ENCODE measurements around the gene SENP7.

Gene SENP7

DNA sequence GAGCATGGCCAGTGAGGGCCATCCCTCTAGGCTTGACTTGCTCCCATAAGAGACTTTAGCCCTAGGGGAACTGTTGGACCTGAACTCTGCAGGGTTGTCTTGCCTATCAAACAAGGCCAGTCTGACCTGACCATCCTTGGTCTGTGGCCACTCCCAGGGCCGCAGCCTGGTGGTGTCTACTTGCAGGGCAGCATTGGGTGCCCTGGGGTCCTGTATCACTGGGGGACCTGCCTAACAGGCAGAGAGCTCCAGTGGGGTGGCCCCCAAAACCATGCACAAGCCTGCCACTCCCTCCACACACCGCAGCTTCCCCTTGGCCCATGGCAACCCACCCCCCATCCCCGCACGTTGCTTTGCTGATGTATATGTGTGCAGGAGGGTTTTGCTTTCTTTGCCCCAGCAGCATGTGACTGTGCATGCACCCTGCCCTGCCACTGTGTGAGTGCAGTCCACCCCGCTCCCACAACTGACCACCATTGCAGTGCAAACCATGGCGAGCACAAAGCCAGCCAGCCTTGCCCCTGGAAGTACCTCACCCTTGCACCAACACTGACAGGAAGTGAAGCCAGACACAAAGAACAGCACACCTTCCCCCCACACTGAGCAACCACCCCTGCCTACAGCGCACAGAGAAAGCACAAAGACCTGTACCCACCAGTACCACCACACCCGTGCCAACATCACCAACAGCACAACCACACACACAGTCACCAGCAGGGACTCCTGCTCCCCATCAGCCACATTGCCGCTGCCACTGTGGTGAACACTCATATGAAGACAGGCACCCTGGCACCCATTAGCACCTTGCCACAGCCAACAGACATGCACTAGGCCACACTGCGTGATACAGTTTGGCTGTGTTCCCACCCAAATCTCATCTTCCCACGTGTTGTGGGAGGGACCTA lies 88.8 kb downstream of the SENP7 start:
- DNase-seq, result no peak

DNA sequence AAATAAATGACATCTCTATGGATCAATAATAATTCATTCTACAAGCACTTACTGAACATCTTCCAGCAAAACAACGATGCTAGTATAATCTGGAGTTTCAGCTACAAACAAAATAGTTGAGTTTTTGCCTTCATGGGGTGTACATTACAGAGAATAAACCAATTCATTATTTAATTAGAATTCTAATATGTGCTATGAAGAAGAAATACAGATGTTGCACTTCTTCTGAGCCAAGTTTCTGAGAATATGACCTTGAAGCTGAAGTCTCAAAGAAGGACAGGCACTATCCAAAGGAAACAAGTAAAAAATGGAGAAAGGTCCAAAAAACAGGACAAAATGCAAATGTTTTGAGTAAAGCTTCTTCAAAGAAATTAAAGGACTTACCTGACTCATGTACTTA lies 94.2 kb downstream of the SENP7 start:
- DNase-seq, result no peak

DNA sequence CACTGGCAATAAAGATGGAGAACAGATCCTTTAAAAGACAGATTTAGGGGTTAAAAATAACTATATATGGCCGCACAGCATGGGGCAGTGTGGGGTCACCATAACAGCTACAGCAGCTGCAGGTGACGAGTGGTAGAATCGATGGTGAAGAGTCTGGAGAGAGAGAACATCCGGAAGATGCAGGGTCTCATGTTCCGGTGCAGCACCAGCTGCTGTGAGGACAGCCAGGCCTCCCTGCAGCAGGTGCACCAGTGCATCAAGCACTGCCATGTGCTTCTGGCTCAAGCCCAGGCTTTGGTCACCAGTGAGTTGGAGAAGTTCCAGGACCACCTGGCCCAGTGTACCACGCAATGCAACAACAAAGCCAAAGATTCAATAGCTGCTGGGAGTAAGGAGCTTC lies 98.9 kb downstream of the SENP7 start:
- no peak for DNase-seq

DNA sequence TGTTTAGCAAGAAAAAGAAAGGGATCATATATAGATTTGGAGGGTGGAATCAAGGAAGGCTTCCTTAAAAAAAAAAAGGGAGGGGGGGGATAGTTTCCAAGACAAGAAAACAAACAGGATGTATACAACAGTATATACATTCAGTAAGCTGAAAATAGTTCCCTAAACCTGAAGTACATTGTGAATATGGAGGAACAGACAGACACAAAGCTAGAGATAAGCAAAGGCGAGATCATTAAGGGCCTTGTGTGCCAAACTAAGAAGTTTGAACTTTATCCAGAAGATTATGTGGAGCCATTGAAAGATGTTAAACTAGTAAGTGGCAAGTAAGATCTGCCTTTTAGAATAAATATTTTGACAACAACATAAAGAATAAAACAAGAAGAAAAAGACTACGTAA lies 99.4 kb downstream of the SENP7 start:
- DNase-seq, result no peak

DNA sequence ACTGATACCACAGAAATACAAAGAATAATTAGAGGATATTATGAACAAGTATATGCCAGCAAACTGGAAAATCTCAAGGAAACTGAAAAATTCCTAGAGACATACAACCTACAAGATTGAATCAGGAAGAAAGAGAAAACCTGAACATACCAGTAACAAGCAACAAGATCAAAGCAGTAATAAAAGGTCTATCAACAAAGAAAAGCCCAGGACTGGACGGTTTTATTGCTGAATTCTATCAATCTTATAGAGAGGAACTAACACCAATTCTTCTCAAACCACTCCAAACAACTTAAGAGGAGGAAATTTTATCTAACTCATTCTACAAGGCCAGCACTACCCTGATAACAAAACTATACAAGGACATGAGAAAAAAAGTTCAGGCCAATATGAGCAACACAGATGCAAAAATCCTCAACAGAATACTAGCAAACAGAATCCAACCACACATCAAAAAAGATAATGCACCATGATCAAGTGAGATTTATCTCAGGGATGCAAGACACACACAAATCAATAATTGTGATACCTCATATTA lies 121.5 kb downstream of the SENP7 start:
- DNase-seq, result no peak

DNA sequence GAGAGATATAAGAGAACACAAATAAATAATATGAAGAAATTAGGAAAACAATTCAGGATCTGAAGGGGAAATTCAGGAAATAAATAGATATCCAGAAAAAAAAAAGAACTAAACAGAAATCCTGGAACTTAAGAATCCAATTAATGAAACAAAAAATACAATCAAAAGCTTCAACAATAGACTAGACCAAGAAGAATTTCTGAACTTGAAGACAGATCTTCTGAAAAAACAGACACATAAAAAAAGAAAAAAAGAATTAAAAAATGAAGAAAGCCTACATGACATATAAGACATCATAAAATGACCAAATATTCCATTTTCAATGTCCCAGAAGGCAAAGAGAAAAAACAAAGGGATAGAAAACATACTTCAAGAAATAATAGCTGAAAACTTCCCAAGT lies 124.3 kb downstream of the SENP7 start:
- no peak for DNase-seq

DNA sequence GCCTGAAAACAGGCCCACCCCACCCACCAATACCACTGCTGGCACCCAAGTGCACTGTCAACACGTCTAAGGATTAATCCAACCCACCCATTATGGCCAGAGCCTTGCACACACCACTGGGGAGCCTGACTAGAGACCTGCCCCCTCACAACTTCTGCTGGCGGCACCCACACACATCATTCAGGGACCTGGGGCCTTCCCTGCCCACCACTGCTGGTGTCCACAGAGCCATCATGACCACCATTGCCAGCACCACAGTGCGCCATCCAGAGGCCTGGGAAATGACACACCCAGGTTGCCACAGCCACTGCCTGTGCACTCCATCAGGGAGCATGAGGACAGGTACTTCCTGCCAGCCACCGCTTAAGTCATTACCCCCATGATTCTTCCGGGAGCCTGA lies 125.7 kb downstream of the SENP7 start:
- no peak for DNase-seq

DNA sequence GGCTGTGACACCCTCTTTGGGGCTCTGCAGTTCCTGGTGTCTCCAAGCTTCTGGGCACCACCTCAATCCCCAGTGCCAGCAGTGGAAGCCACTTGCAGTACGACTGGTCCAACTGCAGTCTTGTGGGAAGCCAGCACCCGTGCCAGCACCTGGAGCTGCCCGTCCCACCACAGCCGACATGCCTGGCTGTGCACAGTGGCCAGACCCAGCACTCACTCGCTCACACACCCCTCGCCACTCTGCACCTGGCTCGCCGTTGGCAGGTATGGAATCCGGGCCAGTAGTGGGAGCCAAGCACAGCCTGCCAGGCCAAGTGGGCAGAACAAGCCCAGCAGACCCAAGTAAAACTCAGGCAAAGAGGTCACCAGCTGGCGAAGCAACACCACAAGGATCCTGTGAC lies 128.6 kb downstream of the SENP7 start:
- no peak for DNase-seq

DNA sequence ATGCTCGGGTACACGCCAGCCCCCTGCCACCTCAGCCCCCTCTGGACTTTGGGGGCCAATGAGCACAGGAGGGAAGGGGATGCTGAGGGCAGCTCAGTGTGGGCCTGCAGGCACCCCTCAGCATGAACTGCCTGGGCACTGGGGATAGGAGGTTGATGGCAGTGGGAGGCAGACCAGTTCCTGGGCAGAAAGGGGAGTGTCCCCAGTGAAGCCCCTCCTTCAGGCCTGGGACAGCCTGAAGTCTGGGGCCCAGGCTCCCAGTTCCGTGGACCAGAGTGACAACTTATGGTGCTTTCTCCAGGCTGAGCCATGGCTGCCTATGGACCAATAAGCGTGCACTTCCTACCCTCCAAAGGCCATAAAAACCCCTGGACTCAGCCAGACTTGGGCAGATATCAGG lies 129.4 kb downstream of the SENP7 start:
- DNase-seq, result no peak

DNA sequence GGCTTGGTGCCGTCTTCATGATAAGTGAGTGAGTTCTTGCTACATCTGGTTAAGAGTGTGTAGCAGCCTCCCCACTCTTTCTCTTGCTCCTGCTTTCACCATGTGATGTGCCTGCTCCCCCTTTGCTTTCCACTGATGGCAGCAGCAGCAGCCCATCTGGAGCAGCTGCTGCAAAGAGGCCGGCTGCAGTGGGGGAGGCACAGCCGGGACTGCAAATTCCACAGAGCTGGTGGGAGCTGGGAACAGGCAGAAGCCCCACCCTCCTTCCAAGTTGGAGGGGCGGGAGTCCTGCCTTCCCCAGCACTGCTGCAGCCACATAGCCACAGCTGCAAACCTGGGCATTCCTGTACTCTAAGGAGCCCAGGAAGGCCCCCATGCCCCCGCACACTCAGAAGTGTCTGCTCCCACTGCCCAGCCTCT lies 129.8 kb downstream of the SENP7 start:
- DNase-seq, result no peak

DNA sequence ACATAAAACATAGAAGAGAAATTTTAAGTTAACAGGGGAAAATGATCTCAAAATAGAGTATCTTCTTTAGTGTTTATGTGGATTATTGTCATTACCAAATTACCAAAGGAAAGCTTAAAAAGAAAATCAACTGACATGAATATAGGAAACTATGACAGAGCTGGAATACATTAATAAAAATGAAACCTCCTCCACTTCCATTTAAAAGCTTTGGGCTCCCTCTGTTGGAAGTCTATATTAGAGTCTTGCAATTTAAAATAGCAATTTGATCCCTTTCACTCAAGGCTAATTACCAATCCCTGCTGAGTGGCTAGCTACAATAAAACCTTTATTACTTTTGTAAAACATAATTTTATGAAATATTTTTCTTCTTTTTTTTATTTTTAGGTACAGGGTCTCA lies 131.2 kb downstream of the SENP7 start:
- no peak for DNase-seq

DNA sequence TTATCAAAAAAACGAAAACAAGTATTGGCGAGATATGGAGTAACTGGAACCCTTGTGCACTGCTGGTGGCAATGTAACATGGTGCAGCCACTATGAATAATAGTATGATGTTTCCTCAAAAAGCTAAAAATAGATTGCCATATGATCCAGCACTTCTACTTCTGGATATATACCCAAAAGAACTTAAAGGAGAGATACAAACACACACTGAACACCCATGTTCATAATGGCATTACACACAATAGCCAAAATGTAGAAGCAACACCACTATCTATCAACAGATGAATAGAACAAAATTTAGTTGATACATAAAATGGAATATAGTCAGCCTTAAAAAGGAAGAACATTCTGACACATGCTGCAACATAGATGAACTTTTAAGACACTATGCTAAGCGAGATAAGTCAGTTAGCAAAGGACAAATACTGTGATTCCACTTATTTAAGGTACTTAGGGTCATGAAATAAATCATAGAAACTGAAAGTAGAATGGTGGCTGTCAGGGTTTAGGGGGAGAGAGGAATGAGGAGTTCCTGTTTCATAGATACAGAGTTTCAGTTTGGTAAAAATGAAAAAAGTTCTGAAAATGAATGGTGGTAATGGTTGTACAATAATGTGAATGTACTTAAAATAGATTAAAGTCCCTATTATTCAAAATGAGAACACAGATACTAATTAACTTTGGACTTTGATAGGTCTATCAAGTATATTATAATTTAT lies 133.2 kb downstream of the SENP7 start:
- no peak for DNase-seq

DNA sequence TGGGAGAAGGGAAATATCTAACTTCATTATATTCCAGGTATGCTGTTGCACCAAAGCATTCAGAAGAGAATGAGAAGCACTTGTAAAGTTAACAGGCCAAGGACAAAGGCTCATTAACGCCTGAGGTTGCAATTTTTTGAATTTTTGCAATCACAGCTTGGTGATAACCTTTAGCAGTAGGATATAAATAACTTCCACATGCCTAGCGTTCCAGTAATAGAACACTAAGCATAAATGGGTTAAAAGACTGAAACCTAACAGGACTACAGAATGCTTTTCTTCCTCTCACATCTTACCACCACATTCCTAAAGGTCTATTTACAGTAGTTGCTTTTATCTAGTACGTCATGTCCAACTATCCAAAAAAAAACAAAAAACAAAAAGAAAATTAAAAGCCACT lies 135.2 kb downstream of the SENP7 start:
- DNase-seq, result no peak

DNA sequence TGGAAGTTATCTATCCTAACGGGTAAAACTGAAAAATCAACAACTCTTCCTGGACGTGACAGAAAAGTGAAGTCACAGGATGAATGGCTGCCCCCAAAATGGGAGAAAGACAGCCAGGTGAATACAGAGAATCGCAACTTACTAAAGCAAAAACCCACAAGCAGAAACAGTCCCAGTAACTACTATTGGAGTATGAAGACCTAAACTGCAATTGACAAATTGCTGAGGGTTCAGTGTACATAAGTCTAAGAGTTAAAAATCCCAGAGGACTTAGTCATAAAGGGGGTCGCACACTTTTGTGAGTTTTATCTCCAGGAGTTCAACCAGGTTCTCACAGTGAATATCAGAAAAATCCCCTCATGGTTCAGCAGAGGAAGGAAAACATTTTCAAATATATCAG lies 135.8 kb downstream of the SENP7 start:
- no peak for DNase-seq

DNA sequence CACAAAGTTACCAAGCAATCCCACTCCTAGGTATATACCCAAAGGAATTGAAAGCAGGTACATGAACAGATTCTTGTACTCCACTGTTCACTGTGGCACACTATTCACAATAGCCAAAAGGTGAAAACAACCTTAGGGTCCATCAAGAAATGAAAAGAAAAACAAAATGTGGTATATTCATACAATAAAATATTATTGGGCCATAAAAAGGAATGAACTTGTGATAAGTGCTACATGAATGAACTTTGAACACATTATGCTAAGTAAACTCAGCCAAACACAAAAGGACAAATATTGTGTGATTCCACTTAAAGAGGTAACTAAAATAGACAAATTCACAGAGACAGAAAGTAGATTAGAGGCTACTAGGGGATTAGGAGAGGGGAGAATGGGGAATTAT lies 137.4 kb downstream of the SENP7 start:
- DNase-seq, result no peak

DNA sequence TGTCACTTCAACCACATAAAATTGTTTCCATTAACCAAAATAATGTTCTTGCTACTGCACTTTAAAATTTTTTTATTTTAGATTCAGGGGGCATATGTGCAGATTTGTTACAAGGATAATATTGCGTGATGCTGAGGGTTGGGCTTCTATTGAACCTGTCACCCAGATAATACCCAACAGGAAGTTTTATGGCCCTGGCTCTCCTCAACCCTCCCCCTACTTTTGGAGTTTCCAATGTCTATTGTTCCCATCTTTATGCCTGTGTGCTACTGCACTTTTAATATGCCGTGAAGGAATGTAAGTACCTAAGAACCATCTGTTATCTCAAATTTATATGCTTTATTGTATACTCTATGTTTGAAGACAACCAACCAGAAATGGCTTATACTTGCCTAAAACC lies 150.6 kb downstream of the SENP7 start:
- DNase-seq, result no peak

DNA sequence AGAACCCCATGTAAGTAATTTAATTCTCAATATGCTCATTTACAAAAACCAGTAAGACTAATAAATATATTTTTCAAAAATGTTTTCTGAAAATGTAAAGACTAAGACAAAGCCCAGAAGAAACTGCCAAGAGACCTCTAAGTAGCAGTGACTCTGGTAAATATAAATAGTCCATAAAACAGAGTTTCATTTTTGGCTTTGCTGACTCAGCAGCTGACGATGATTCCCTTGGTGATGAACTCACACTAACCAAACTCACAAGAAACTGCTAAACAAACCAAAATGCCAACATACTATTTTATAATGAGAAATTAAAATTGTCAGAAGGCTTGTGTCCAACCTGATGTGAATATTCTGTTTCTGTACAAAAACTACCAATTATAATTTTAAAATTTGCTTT lies 161.2 kb downstream of the SENP7 start:
- DNase-seq, result no peak

DNA sequence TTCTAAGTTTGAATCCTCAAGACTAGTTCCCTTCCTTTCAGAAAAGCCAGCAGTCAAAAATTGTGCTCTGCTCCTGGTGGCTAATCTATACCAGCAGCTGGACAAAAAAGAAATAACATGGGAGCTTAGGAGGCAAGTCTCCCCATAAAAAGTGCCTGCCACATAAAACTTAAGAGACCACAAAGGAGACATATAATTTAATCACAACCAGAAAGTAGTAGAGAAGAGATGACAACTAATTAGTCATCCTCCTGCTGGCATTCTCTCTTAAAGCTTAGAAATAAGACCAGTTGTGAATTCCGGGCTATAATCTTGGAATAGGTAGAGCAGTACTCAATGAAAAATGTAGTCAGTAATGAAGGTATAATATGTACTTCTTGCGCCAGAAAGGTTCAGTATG lies 172.4 kb downstream of the SENP7 start:
- DNase-seq, result no peak

DNA sequence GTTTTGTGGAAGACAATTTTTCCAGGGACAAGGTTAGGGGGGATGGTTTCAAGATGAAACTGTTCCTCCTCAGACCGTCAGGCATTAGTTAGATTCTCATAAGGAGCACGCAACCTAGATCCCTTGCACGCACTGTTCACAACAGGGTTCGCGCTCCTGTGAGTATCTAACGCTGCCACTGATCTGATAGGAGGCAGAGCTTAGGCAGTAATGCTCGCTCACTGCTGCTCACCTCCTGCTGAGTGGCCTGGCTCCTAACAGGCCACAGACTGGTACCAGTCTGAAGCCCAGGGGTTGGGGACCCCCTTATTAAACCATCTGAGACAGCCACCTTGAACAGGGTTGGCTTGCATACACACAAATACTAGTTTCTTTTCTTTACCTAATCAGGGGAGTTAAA lies 179.1 kb downstream of the SENP7 start:
- no peak for DNase-seq

DNA sequence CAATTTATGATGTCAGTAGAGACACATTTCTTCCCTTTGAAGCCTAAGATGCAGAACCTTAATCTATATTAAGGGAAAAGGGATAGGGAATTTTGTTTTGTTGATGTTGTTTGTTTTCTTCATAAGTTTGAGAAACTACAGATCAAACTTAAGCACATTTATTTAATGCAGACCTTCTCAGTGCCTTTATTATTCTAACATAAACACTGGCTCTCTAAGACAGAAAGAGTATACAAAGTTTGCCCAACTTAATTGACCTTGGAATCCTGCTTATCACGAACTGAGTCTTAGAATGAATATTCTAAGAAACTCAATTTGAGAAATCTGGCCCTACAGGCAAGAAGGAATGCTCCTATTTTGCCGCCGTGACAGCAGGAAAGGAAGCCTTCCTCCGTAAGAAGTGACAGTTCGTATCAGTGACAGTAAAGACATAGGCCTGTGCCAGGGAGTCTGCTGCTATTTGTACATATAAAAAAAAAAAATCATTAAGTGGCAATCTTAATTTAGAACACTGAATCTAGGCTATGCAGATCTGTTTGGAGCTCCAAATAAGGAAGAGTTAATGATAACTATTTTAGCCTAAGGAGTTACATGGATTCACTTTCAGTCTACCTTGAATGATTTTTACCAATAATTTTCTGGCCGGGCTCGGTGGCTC lies 183.9 kb downstream of the SENP7 start:
- DNase-seq, result no peak

DNA sequence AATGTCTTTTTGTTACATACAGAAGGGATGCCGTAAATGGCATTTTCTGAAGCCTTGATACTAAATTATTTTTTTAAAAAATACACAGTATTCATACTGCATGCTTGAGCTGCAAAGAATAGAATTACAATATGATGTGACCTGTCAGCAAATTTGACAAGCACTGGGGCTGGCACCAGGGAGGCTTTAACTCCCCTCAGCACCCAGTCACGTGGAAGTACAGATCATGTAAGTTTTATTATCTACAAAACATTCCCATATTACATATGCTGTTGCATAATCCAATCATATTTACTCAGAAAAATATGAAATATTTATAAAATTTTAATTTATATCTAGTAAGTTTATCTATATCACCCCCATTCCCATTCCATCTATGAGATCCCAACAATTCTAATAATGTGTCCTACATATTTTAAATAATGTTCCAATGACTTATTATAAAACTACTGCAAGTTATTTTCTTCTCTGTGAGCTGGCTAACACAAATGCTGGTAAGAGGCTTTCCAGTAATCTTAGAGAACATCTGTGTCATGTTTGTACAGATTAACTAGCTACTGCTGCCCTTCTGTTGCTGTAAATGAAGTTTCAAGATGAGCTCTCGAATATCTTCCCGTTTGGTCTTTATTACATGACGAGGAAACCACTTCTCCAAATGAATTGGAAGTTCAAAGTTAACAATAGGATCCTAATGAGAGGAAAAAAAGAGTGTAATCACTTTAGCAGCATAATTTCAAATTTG lies 187.4 kb downstream of the SENP7 start:
- DNase-seq, result no peak

DNA sequence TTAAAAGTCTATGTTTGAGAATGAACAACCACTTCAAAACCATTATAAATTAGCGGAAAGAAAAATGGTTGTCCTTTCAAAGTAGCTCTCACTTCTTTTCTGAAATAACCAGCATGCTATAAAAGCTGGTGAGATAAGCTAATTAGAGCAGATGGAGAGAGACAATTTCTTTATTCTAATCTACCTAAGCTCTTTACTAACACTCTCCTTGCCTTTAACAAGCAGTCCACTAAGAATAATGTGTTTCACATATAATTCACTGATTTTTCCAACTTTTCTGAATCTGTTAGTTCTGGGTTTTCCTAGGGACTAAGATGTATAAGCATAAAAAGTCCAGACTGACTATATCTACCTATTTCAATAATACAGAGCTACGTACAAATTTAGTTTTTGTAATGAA lies 192.5 kb downstream of the SENP7 start, which contains the start of gene IMPG2:
TSS of gene IMPG2 (minus strand) at position 101 of the 400 bp plus-strand sequence. CDS start 203 bp downstream, outside the sequence.
- no peak for DNase-seq

DNA sequence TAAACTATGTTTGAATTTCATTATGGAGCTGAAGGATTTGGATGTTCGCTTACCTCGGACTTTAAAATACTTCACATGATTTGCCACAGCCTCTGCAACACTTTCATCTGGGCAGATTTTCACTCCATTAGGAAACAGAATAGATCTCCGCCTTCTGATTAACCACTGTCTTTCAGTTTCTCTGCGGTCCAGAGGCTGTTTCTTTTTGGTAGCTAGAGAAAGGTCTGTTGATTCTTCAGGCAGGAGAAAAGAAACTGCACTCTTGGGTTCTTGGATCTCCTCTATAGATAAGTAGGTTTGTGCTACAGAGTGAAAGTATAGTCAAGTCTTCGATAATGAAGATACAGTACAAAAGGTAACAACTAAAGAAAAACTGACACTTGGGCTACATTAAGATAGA lies 193.5 kb downstream of the SENP7 start:
- no peak for DNase-seq

Measured in stimulated activated CD4-positive, alpha-beta T cell treated with anti-CD3 and anti-CD28 coated beads, Interleukin-4, amount 100 ng/mL, for 1 hour (primary cell).